ENCODE results near the gene INSC.

INSC gene

GRCh38 chr11:15201586-15201985, 86.9 kb downstream of the INSC start:
- intact Hi-C loops (cut with DNase I): no loop called here
- no peak for DNase-seq

GRCh38 chr11:15202626-15203025, 87.9 kb downstream of the INSC start:
- intact Hi-C loops (cut with DNase I): no loop called here
- DNase-seq: no peak

- intact Hi-C loops (cut with DNase I): no loop called here
- DNase-seq: peak in 1 of 42 donors; percentile 18
These were observed 90.0 kb downstream of the INSC start for GRCh38 chr11:15204711-15205110.

- peak in 1 of 42 donors; percentile 38 for DNase-seq
- intact Hi-C loops (cut with DNase I): no loop called here
These were observed 92.1 kb downstream of the INSC start for GRCh38 chr11:15206791-15207190.

GRCh38 chr11:15208378-15209222, 93.9 kb downstream of the INSC start:
- intact Hi-C loops (cut with DNase I): loop anchor here (2.0 kb wide), 1 partner anchor 106 kb away; no protein-coding TSS in a partner anchor
- DNase-seq: peak; percentile 72 to 94 (median 87)

GRCh38 chr11:15212876-15213275, 98.2 kb downstream of the INSC start:
- DNase-seq: no peak
- intact Hi-C loops (cut with DNase I): no loop called here

GRCh38 chr11:15213471-15214231, 98.9 kb downstream of the INSC start:
- intact Hi-C loops (cut with DNase I): no loop called here
- DNase-seq: no peak

- DNase-seq: no peak
- intact Hi-C loops (cut with DNase I): no loop called here
These were observed 100.3 kb downstream of the INSC start for GRCh38 chr11:15215005-15215404.

- intact Hi-C loops (cut with DNase I): no loop called here
- no peak for DNase-seq
These were observed 102.0 kb downstream of the INSC start for GRCh38 chr11:15216678-15217077.

- DNase-seq: no peak
- intact Hi-C loops (cut with DNase I): no loop called here
These were observed 102.7 kb downstream of the INSC start for GRCh38 chr11:15217416-15217815.

GRCh38 chr11:15222777-15223176, 108.1 kb downstream of the INSC start:
- no peak for DNase-seq
- intact Hi-C loops (cut with DNase I): no loop called here

- peak in 3 of 42 donors; percentile 19 to 43 (median 34) for DNase-seq
- intact Hi-C loops (cut with DNase I): no loop called here
These were observed 108.6 kb downstream of the INSC start for GRCh38 chr11:15223318-15223717.

- intact Hi-C loops (cut with DNase I): no loop called here
- no peak for DNase-seq
These were observed 109.7 kb downstream of the INSC start for GRCh38 chr11:15224466-15224865.

GRCh38 chr11:15227011-15227410, 112.3 kb downstream of the INSC start:
- DNase-seq: no peak
- intact Hi-C loops (cut with DNase I): no loop called here

- intact Hi-C loops (cut with DNase I): no loop called here
- no peak for DNase-seq
These were observed 113.7 kb downstream of the INSC start for GRCh38 chr11:15228331-15228849.

- intact Hi-C loops (cut with DNase I): no loop called here
These were observed 114.3 kb downstream of the INSC start for GRCh38 chr11:15229069-15229468.

GRCh38 chr11:15232496-15232895, 117.8 kb downstream of the INSC start:
- intact Hi-C loops (cut with DNase I): no loop called here
- no peak for DNase-seq

More at GRCh38 chr11:15229069-15229468, 114.3 kb downstream of the INSC start:
- DNase-seq: no peak

- intact Hi-C loops (cut with DNase I): no loop called here
- no peak for DNase-seq
These were observed 118.8 kb downstream of the INSC start for GRCh38 chr11:15233371-15234165.

- DNase-seq: no peak
- intact Hi-C loops (cut with DNase I): no loop called here
These were observed 120.1 kb downstream of the INSC start for GRCh38 chr11:15234796-15235195.
